CD4-positive, alpha-beta memory T cell (primary cell): ENCODE data around the gene CACNA1E. TPM values are rescaled to one million over a fixed set of nuclear protein-coding genes. Genes with fewer than 3 reads are reported as not detected.
"Not testable (repeated sequence)": the region's sequence is repeated elsewhere in the genome, so short reads cannot be mapped to it uniquely, and the experiment has no call there.

Experiments
- CTCF ChIA-PET: fragments of 350-600 bp; sonication (Branson Sonifier 250); formaldehyde crosslinking; loops from one replicate; lab custom pipeline; 2021; ENCODE audit warnings: inconsistent platforms; ENCODE audit not compliant: partially characterized antibody; lab: Charles Lee
- POLR2A ChIA-PET: fragments of 350-600 bp; sonication (Branson Sonifier 250); formaldehyde crosslinking; loops from one replicate; lab custom pipeline; 2021; ENCODE audit not compliant: partially characterized antibody; lab: Charles Lee
- DNase-seq, 5 donors: peaks; one replicate each; pipeline versions ENCODE4 v3.0.0 to v3.0.0-alpha.2; 2020 to 2022; ENCODE audit warnings: mixed read lengths in 1 of 5
- H3K27ac ChIP-seq: one replicate; pipeline ENCODE4 v1.7.0; 2013; ENCODE audit warnings: low read depth, low read length
- H3K27me3 ChIP-seq: 2 replicates; pipeline ENCODE4 v1.7.0; 2013; ENCODE audit warnings: mild to moderate bottlenecking, low read length, moderate library complexity; ENCODE audit not compliant: insufficient read depth
- H3K36me3 ChIP-seq: 2 replicates; pipeline ENCODE4 v1.7.0; 2013; ENCODE audit warnings: mild to moderate bottlenecking, low read length, moderate library complexity; ENCODE audit not compliant: insufficient read depth
- H3K4me1 ChIP-seq: 2 replicates; pipeline ENCODE4 v1.7.0; 2013; ENCODE audit warnings: mild to moderate bottlenecking, low read length, moderate library complexity; ENCODE audit not compliant: insufficient read depth
- H3K4me3 ChIP-seq, 2 donors: one replicate each; pipeline ENCODE4 v1.7.0; 2013; ENCODE audit warnings: low read length in 2 of 2, mild to moderate bottlenecking in 1 of 2
- H3K9me3 ChIP-seq, 2 donors: one replicate each; pipeline ENCODE4 v1.7.0; 2013; ENCODE audit warnings: low read length in 2 of 2, control low read depth in 1 of 2; ENCODE audit not compliant: control insufficient read depth in 1 of 2
- H3K27ac Mint-ChIP-seq, 7 donors: one replicate each; pipeline ENCODE4 v1.8.0; 2020 to 2021; ENCODE audit warnings: mixed read lengths in 7 of 7, mild to moderate bottlenecking in 6 of 7, inconsistent platforms in 3 of 7, moderate library complexity in 3 of 7
- H3K27me3 Mint-ChIP-seq, 2 donors: one replicate each; pipeline ENCODE4 v1.8.0; 2020 to 2021; ENCODE audit warnings: mixed read lengths in 2 of 2
- H3K36me3 Mint-ChIP-seq, 2 donors: one replicate each; pipeline ENCODE4 v1.8.0; 2020 to 2021; ENCODE audit warnings: mixed read lengths in 2 of 2, inconsistent platforms in 1 of 2, mild to moderate bottlenecking in 1 of 2
- H3K4me1 Mint-ChIP-seq, 4 donors: one replicate each; pipeline ENCODE4 v1.8.0; 2020 to 2021; ENCODE audit warnings: mixed read lengths in 4 of 4, mild to moderate bottlenecking in 1 of 4
- H3K4me3 Mint-ChIP-seq, 8 donors: one replicate each; pipeline ENCODE4 v1.8.0; 2020 to 2021; ENCODE audit warnings: mixed read lengths in 8 of 8, mild to moderate bottlenecking in 7 of 8, moderate library complexity in 6 of 8, inconsistent platforms in 3 of 8
- H3K9me3 Mint-ChIP-seq, 8 donors: one replicate each; pipeline ENCODE4 v1.8.0; 2020 to 2021; ENCODE audit warnings: mixed read lengths in 8 of 8, mild to moderate bottlenecking in 5 of 8, inconsistent platforms in 3 of 8, moderate library complexity in 1 of 8
- intact Hi-C: fragments of 100-400 bp; cut with micrococcal nuclease; formaldehyde crosslinking; loops from one replicate; pipeline ENCODE4 v1.15.1; 2023
- polyA plus RNA-seq, 2 donors: library from polyadenylated mRNA; unstranded; fragments of 300-500 nt; fragmentation: Illumina TruSeq; gene quantifications; one replicate each; pipeline ENCODE4 v1.2.3, GENCODE V29; 2021
- total RNA-seq, 2 experiments: library from RNA; stranded (reverse); gene quantifications; one replicate each; pipeline ENCODE4 v1.2.3, GENCODE V29; 2021

Gene CACNA1E
- total and polyA plus RNA-seq, 4 experiments from 2014 or later = not detected

DNA sequence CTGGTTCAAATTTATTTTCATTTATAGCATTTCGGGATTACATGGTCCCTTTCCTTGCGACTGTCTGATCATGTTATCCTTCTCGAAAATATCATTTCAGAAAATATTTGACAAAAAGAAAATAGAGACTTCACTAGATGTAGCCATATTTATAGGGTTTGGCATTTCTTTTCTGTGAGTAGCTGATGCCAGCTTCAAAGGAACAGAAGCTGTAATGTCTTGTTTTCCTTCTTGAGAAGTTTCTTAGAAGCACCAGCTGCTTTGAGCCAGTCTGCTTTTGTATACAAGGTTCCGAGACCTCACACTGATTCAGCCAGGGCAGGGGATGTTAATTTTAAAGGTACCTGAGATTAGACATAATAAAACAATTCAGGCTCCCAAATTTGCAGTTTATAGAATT, 329.9 kb downstream of the CACNA1E start:
- no peak for DNase-seq
- ChIA-PET CTCF (no interaction called here), POLR2A (no interaction called here)
- Histone ChIP-seq H3K27ac (no peak overlapping the region), H3K4me3 (no peak overlapping the region), H3K27me3 (no peaks in the 10 kb centered on the region), H3K36me3 (no peaks in the 10 kb centered on the region), H3K9me3 (no peaks in the 10 kb centered on the region), H3K4me1 (no peaks in the 10 kb centered on the region)
- no peaks in the 10 kb centered on the region for H3K4me1 Mint-ChIP-seq
- H3K9me3 Mint-ChIP-seq = peaks cover 0 to 5% (median 0%) of the 10 kb centered on the region in 8 donors
- intact Hi-C loops = no loop called here
- H3K27ac Mint-ChIP-seq = no peak overlapping the region
- peaks cover 4% of the 10 kb centered on the region in 2 donors for H3K27me3 Mint-ChIP-seq
- H3K4me3 Mint-ChIP-seq = no peak overlapping the region
- no peaks in the 10 kb centered on the region for H3K36me3 Mint-ChIP-seq

DNA sequence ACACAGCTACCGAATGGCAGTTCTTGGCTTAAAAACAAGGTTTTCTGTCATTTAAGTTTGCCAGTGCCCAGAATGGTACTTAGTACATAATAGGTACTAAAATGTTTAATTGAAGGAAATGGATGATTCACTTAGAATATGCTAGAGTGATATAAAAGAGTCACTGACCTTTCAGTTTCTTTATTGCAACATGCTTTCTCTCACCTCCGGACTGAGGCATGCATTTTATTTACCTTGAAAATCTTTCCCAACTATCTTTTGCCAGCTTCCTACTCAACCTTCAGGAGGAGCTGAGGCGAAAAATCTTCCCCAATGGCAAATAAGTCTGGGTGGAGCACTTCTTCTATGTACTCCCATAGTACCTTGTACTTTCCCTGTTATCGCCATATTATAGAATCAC, 333.3 kb downstream of the CACNA1E start:
- Histone ChIP-seq H3K4me1 (no peaks in the 10 kb centered on the region), H3K27ac (no peak overlapping the region), H3K4me3 (no peak overlapping the region), H3K36me3 (no peaks in the 10 kb centered on the region), H3K27me3 (no peaks in the 10 kb centered on the region), H3K9me3 (no peaks in the 10 kb centered on the region)
- DNase-seq = no peak
- H3K27ac Mint-ChIP-seq = no peak overlapping the region
- no peaks in the 10 kb centered on the region for H3K36me3 Mint-ChIP-seq
- no peak overlapping the region for H3K4me3 Mint-ChIP-seq
- H3K27me3 Mint-ChIP-seq = peaks cover 6% of the 10 kb centered on the region in 2 donors
- ChIA-PET POLR2A (no interaction called here), CTCF (no interaction called here)
- no peaks in the 10 kb centered on the region for H3K4me1 Mint-ChIP-seq
- intact Hi-C loops = no loop called here
- H3K9me3 Mint-ChIP-seq = peaks cover 0 to 5% (median 0%) of the 10 kb centered on the region in 8 donors

GRCh38 chr1:181817091-181817490, 333.8 kb downstream of the CACNA1E start:
- ChIA-PET POLR2A (no interaction called here), CTCF (no interaction called here)
- Mint-ChIP-seq H3K9me3 (peaks cover 0 to 5% (median 0%) of the 10 kb centered on the region in 8 donors), H3K27ac (no peak overlapping the region), H3K4me1 (no peaks in the 10 kb centered on the region), H3K27me3 (peaks cover 3 to 5% of the 10 kb centered on the region in 2 donors), H3K36me3 (no peaks in the 10 kb centered on the region), H3K4me3 (no peak overlapping the region)
- no peaks in the 10 kb centered on the region for H3K36me3 ChIP-seq
- no peaks in the 10 kb centered on the region for H3K9me3 ChIP-seq
- H3K4me1 ChIP-seq = no peaks in the 10 kb centered on the region
- H3K27me3 ChIP-seq = no peaks in the 10 kb centered on the region
- no peak for DNase-seq
- no peak overlapping the region for H3K4me3 ChIP-seq
- intact Hi-C loops = no loop called here
- no peak overlapping the region for H3K27ac ChIP-seq

GRCh38 chr1:181818459-181818858, 335.1 kb downstream of the CACNA1E start:
- Histone ChIP-seq H3K4me1 (no peaks in the 10 kb centered on the region), H3K27me3 (no peaks in the 10 kb centered on the region), H3K4me3 (no peak overlapping the region), H3K27ac (no peak overlapping the region), H3K36me3 (no peaks in the 10 kb centered on the region), H3K9me3 (no peaks in the 10 kb centered on the region)
- Mint-ChIP-seq H3K36me3 (no peaks in the 10 kb centered on the region), H3K4me3 (no peak overlapping the region), H3K27me3 (peaks cover 3 to 10% of the 10 kb centered on the region in 2 donors), H3K4me1 (no peaks in the 10 kb centered on the region), H3K9me3 (peaks cover 0 to 7% (median under 1%) of the 10 kb centered on the region in 8 donors), H3K27ac (no peak overlapping the region)
- intact Hi-C loops = no loop called here
- no peak for DNase-seq
- CTCF ChIA-PET = no interaction called here
- POLR2A ChIA-PET = no interaction called here

DNA sequence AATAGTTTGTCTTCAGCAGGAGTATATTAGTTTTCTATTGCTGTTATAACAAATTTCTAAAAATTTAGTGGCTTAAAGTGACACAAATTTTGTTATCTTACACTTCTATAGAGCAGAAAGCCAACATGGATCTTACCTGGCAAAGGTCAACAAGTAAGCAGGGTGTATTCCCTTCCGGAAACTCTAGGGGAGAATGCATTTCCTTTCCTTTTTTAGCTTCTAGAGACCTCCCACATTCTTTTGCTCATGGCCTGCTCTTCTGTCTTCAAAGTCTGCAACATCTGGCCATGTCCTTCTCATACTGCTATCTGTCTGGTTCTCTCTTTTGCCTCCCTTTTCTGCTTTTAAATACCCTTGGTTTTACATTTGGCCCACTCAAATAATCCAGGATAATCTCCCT, 335.6 kb downstream of the CACNA1E start:
- DNase-seq = no peak
- Mint-ChIP-seq H3K27me3 (peaks cover 3 to 11% of the 10 kb centered on the region in 2 donors), H3K27ac (no peak overlapping the region), H3K36me3 (no peaks in the 10 kb centered on the region), H3K9me3 (peaks cover 0 to 7% (median 1%) of the 10 kb centered on the region in 8 donors), H3K4me3 (no peak overlapping the region), H3K4me1 (no peaks in the 10 kb centered on the region)
- Histone ChIP-seq H3K4me1 (no peaks in the 10 kb centered on the region), H3K27ac (no peak overlapping the region), H3K9me3 (no peaks in the 10 kb centered on the region), H3K36me3 (no peaks in the 10 kb centered on the region), H3K27me3 (no peaks in the 10 kb centered on the region), H3K4me3 (no peak overlapping the region)
- ChIA-PET CTCF (no interaction called here), POLR2A (no interaction called here)
- intact Hi-C loops = no loop called here

DNA sequence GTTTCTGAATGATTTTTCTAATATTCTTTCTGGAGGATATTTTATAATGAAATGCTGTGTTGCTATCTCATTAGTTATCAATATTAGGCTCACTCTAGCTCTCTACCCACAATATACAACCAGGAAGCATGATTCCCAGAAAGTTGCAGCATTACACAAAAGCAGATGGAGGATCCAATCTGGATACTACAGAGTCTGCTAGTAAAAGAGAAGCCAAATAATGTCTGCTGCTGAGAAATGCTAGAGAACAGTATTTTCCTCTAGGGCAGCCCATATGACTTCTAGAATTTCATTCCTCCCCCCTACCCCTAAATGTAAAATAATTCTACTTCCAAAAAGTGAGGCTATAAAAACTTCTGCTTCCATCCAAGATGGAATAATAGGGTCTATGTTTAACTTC, 338.4 kb downstream of the CACNA1E start:
- H3K27ac ChIP-seq = no peak overlapping the region
- DNase-seq = no peak
- H3K9me3 ChIP-seq = no peaks in the 10 kb centered on the region
- Mint-ChIP-seq H3K27ac (no peak overlapping the region), H3K36me3 (no peaks in the 10 kb centered on the region), H3K4me3 (no peak overlapping the region), H3K4me1 (no peaks in the 10 kb centered on the region), H3K9me3 (peaks cover 2 to 13% (median 6%) of the 10 kb centered on the region in 8 donors), H3K27me3 (peaks cover 3 to 11% of the 10 kb centered on the region in 2 donors)
- H3K4me3 ChIP-seq = no peak overlapping the region
- H3K27me3 ChIP-seq = no peaks in the 10 kb centered on the region
- intact Hi-C loops = no loop called here
- H3K36me3 ChIP-seq = no peaks in the 10 kb centered on the region
- no peaks in the 10 kb centered on the region for H3K4me1 ChIP-seq
- POLR2A ChIA-PET = no interaction called here
- CTCF ChIA-PET = no interaction called here

DNA sequence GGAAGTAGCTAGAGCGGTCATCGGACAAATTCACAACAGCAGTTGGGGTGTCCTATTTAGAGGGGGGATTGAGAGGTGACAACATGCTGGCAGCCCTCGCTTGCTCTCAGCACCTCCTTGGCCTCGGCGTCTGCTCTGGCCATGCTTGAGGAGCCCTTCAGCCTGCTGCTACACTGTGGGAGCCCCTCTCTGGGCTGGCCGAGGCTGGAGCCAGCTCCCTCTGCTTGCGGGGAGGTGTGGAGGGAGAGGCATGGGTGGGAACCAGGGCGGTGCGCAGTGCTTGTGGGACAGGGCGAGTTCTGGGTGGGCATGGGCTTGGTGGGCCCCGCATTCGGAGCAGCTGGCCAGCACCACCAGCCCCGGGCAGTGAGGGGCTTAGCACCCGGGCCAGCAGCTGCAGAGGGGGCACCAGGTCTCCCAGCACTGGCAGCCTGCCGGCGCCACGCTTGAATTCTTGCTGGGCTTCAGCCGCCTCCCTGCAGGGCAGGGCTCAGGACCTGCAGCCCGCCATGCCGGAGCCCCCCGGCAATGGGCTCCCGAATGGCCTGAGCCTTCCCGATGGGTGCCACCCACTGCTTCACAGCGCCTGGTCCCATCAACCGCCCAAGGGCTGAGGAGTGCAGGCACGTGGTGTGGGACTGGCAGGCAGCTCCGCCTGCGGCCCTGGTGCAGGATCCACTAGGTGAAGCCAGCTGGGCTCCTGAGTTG, 349.0 kb downstream of the CACNA1E start:
- intact Hi-C loops, CTCF ChIA-PET, H3K4me1 Mint-ChIP-seq, H3K36me3 Mint-ChIP-seq, H3K27me3 ChIP-seq, H3K9me3 ChIP-seq, H3K36me3 ChIP-seq, H3K4me1 ChIP-seq, H3K27ac Mint-ChIP-seq, DNase-seq, H3K4me3 Mint-ChIP-seq, POLR2A ChIA-PET, H3K4me3 ChIP-seq, H3K27ac ChIP-seq: not testable (repeated sequence)
- H3K27me3 Mint-ChIP-seq = peaks cover 6 to 13% of the 10 kb centered on the region in 2 donors
- peaks cover 8 to 21% (median 14%) of the 10 kb centered on the region in 8 donors for H3K9me3 Mint-ChIP-seq
